WTC11 (cell line): ENCODE data around the gene SPIRE1.

Experiments used
- CREM ChIP-seq: sonication (generic); formaldehyde crosslinking; IDR thresholded peaks from 2 replicates; pipeline ENCODE4 v1.8.1; 2022; ENCODE audit warnings: mild to moderate bottlenecking, missing genetic modification reagents, moderate library complexity
- HMGA2 ChIP-seq: fragments of 250-450 bp; sonication (Bioruptor Pico); IDR thresholded peaks from 2 replicates; pipeline ENCODE4 v1.4.0; 2021; ENCODE audit warnings: mild to moderate bottlenecking, moderate library complexity
- IRF2 ChIP-seq: sonication (generic); formaldehyde crosslinking; IDR thresholded peaks from 2 replicates; pipeline ENCODE4 v1.8.0; 2022; ENCODE audit warnings: low read depth, missing genetic modification reagents, borderline replicate concordance
- MAX ChIP-seq: sonication (generic); formaldehyde crosslinking; IDR thresholded peaks from 2 replicates; pipeline ENCODE4 v1.8.0; 2022; ENCODE audit warnings: mild to moderate bottlenecking, missing genetic modification reagents
- MXD4 ChIP-seq: fragments of 250-450 bp; sonication (Bioruptor Pico); IDR thresholded peaks from 2 replicates; pipeline ENCODE4 v1.8.0; 2021; ENCODE audit warnings: mild to moderate bottlenecking, moderate library complexity, borderline replicate concordance
- NR2C2 ChIP-seq: sonication (generic); formaldehyde crosslinking; IDR thresholded peaks from 2 replicates; pipeline ENCODE4 v1.8.0; 2022; ENCODE audit warnings: mild to moderate bottlenecking, missing genetic modification reagents
- ZNF263 ChIP-seq: sonication (generic); formaldehyde crosslinking; IDR thresholded peaks from 2 replicates; pipeline ENCODE4 v1.8.1; 2022; ENCODE audit warnings: low read depth, mild to moderate bottlenecking, moderate library complexity, missing genetic modification reagents
- ZNF317 ChIP-seq: sonication (generic); formaldehyde crosslinking; IDR thresholded peaks from 2 replicates; pipeline ENCODE4 v1.8.1; 2023; ENCODE audit warnings: low read depth, mild to moderate bottlenecking, moderate library complexity, missing genetic modification reagents, borderline replicate concordance
- TF ChIP-seq, protein P1 (sequence below): fragments of 200-600 bp; IDR thresholded peaks from 2 replicates; pipeline ENCODE4 v1.8.0; 2022; ENCODE audit warnings: antibody characterized with exemption
- TF ChIP-seq, protein P2 (sequence below): sonication (generic); formaldehyde crosslinking; IDR thresholded peaks from 2 replicates; pipeline ENCODE4 v1.8.0; 2022; ENCODE audit warnings: mild to moderate bottlenecking, missing genetic modification reagents

GRCh38 chr18:12628706-12629702 lies 28.9 kb downstream of the SPIRE1 start:
- TF ChIP-seq NR2C2 (CRISPR knock-in tag) (no peak), MAX (no peak), CREM (CRISPR knock-in tag) (no peak), MXD4 (CRISPR knock-in tag) (no peak), ZNF317 (no peak), ZNF263 (CRISPR knock-in tag) (no peak), HMGA2 (CRISPR knock-in tag) (no peak), IRF2 (CRISPR knock-in tag) (no peak)
- TF ChIP-seq, protein P1, sequence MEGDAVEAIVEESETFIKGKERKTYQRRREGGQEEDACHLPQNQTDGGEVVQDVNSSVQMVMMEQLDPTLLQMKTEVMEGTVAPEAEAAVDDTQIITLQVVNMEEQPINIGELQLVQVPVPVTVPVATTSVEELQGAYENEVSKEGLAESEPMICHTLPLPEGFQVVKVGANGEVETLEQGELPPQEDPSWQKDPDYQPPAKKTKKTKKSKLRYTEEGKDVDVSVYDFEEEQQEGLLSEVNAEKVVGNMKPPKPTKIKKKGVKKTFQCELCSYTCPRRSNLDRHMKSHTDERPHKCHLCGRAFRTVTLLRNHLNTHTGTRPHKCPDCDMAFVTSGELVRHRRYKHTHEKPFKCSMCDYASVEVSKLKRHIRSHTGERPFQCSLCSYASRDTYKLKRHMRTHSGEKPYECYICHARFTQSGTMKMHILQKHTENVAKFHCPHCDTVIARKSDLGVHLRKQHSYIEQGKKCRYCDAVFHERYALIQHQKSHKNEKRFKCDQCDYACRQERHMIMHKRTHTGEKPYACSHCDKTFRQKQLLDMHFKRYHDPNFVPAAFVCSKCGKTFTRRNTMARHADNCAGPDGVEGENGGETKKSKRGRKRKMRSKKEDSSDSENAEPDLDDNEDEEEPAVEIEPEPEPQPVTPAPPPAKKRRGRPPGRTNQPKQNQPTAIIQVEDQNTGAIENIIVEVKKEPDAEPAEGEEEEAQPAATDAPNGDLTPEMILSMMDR: no peak
- TF ChIP-seq, protein P2, sequence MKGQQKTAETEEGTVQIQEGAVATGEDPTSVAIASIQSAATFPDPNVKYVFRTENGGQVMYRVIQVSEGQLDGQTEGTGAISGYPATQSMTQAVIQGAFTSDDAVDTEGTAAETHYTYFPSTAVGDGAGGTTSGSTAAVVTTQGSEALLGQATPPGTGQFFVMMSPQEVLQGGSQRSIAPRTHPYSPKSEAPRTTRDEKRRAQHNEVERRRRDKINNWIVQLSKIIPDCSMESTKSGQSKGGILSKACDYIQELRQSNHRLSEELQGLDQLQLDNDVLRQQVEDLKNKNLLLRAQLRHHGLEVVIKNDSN (CRISPR knock-in tag): no peak
